ENCODE data around the gene MAD1L1.

DNA sequence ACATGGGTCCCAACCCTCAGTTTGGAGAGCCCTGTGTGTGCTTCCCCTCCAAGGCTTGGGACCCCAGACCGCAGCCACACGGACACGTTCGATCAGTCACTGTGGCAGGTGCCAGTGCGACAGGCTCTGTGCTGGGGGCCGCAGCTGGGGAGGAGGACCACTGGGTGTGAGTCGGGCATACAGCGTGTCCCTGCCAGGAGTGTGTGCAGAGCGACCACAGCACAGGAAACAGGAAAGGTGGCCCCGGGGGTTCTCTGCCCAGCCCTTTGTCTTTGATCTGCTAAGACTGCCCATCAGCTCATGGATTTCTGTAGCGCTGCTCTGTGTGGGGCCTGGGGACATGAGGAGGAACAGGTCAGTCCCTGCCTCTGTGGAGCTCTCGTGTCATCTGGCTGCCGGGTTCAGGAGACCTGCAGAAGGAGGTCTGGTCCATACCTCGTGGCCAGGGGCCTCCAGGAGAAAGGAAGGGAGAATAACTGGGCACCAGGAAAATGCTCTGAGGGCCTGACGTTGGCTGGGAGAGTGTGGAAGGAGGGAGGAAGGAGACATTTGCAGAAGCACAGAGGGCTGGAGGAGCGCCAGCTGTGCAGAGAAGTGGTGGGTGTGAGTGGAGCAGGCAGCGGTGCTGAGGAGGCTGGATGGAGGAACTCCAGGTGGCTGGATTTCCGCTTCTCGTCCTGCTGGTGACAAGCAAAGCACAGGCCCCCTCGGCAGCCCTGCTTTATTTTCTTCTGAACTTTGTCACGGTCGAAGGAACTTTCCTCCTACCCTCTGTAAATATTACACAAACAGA is 13.3 kb upstream of the MAD1L1 start:
- TF ChIP-seq CTCF (conservative IDR thresholded peaks at IDR 0.05; ENCODE audit: low read depth, low read length) (no peak), EZH2 (IDR thresholded peaks at IDR 0.05; ENCODE audit: borderline replicate concordance, low read depth, low read length, poor library complexity, severe bottlenecking) (no peak)
